ENCODE data around the gene TOR1AIP2.

DNA sequence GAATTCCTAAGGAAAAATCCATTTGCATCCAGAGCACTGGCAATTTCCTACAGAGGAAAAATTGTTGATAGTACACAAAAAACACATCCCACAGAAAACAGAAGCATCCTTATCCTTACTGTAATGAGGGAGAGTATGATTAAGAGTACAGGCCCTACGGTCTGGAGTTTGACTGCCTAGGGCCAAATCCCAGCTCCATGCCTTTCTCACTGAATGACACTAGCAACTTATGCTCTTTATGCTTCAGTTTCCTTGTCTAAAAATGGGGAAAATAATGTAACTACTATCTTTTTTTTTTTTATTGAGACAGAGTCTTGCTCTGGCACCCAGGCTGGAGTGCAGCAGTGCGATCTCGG is 49.2 kb upstream of the TOR1AIP2 start:
- TF ChIP-seq POLR2AphosphoS5 (IDR thresholded peaks at IDR 0.05; ENCODE audit: low read depth, low read length) = no peak
- no peak for TF ChIP-seq TAF1 (IDR thresholded peaks at IDR 0.05; ENCODE audit: borderline replicate concordance, low read depth, low read length)
- TF ChIP-seq, protein P1, sequence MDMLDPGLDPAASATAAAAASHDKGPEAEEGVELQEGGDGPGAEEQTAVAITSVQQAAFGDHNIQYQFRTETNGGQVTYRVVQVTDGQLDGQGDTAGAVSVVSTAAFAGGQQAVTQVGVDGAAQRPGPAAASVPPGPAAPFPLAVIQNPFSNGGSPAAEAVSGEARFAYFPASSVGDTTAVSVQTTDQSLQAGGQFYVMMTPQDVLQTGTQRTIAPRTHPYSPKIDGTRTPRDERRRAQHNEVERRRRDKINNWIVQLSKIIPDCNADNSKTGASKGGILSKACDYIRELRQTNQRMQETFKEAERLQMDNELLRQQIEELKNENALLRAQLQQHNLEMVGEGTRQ (IDR thresholded peaks at IDR 0.05; ENCODE audit: borderline replicate concordance, low read depth, low read length) = no peak

Measured in SK-N-SH (cell line).